ENCODE results near the gene STOM.
"Not testable (repeated sequence)": the region's sequence is repeated elsewhere in the genome, so short reads cannot be mapped to it uniquely, and the experiment has no call there.

The STOM gene

DNA sequence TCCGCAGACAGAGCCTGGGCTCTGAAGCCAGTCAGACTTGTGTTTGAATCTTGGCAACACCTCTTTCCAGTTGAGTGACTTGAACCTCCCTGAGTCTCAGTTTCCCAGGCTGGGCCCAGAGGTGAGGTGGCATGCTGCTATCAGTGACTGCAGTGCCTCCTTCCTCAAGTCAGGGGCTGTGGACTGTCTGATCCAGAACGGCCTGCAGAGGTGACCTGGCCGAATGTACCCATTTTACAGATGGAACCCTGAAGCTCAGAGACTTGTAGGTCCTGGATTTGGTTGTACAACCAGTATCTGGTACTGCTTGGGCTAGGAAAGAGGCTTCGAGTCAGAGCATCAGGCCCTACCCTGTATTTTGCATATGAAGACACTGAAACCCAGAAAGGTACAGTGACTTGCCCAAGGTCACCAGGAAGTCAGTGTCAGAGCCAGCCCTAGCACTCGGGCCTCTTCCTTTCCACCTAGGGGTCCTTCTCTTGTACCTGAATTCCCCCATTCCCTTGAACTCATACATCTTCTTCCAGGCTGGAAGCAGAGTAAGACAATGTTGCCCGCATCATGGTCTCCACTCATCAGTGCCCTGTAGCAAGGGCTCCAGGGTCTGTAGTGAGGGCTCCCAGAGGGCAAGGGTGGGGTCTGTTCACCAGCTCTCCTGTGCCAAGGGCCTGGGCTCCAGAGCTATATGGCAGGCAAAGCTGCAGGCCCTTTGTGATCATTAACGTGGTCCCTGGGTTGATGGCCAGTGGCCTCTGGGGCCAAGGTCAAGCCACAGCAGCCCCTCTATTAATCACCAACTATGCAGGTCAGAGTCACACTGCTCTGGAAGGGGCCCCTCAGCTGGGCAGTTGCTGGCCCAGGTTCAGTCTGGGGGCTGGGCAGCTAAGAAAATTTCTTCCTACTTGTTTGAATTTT is 73.6 kb downstream of the STOM start:
- H3K9me3 Mint-ChIP-seq = no peaks in the 10 kb centered on the region
- no peak overlapping the region for H3K27ac Mint-ChIP-seq
- H3K4me1 Mint-ChIP-seq = peaks cover 18% of the 10 kb centered on the region
- H3K36me3 Mint-ChIP-seq = no peaks in the 10 kb centered on the region
- H3K4me3 Mint-ChIP-seq = no peak overlapping the region
- DNase-seq (ENCODE audit: low spot score in 2 of 2) (no peak), ATAC-seq (no peak)

DNA sequence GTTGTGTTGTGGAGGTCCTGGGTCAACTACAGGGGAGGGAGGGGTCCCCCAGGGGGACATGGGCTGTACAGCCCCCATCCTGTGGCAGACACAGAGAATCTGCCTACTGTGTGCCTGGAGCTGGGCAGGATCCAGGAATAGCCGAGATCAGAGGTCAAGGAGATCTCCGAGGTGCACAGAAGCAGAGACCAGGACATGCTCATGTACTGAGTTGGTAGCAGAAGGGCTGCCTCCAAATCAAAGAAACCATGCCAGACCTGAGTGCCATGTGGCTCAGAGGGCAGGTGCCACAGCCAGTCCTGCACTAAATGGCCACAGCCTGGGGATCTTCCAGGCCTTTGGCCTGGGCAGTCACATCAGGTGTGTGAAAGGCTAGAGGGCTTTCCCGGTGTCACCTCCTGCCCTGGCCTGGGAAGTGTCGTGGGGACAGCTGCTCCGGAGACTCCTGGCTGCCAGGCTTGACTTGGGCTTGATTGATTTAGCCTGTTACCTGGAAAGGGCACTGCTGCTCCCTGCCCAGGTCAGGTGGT is 74.3 kb downstream of the STOM start:
- no peak overlapping the region for H3K4me3 Mint-ChIP-seq
- no peak for DNase-seq (ENCODE audit: low spot score in 2 of 2)
- no peak overlapping the region for H3K27ac Mint-ChIP-seq
- H3K9me3 Mint-ChIP-seq = no peaks in the 10 kb centered on the region
- peaks cover 18% of the 10 kb centered on the region for H3K4me1 Mint-ChIP-seq
- ATAC-seq = no peak
- no peaks in the 10 kb centered on the region for H3K36me3 Mint-ChIP-seq

DNA sequence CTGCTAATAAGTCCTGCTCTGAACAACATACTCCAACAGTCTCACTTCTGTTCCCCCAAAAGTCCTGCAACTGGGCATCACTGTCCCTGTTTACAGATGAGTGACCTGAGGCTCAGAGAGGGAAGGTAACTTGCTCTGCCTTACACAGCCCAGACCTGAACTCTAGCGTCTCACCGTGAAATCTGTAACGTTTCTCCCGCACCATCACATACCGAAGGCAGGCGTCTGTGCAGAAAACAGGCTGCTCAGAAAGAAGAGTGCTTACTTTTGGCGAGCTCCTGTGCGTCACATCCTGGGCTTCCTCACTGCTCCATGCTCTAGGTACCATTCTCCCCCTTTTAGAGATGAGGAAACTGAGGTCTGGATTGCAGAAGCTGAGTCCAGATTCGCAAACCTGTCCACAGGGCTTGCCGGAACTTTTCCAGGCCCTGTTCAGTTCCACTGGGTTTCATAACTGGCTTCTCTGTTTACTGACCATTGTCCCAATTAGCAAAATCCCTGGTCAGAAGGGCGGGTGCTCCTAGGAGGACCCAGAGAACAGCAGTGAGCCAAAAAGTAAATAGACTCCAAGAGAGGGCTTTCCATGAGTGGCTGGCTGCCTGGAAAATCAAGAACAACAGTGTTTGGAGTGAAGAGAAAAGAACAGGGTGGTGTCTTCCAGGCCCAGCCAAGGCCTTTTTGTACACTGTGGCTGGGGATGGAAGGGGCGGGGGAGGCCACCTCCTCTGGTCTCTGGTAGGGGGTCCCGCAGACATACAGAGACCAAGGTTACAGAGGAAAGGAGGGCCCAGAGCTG is 75.0 kb downstream of the STOM start:
- Mint-ChIP-seq H3K36me3 (no peaks in the 10 kb centered on the region), H3K9me3 (no peaks in the 10 kb centered on the region), H3K4me3 (no peak overlapping the region), H3K4me1 (peaks cover 13% of the 10 kb centered on the region), H3K27ac (no peak overlapping the region)
- no peak for ATAC-seq
- DNase-seq (ENCODE audit: low spot score in 2 of 2) = no peak

DNA sequence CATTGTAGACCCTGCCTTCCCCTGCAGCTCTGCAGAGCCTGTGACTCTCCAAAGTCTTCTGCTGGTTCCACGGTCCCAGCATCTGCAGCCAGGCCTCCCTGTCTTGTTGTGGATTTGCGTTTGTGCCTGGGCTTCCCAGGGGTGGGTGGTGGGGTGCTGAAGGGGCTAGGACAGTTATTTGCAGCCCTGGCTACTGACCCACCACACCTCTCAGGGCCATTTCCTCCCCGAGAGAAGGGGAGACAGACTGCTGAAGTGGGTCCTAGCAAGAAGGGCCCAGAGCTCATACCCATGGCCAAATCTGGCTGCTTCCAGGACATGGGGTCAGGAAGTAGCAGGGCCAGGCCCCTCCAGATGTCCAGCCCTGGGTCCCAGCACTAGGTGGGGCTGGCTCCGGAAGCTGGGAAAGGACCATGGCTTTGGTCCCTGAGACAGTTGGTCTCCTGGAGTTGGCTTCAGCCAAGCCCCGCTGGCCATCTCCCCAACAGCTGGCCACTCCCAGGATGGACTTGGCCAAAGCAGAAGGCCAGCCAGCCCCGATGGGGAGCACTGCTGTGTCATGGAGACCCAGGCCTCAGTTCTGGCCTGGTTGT is 75.8 kb downstream of the STOM start:
- no peak for ATAC-seq
- Mint-ChIP-seq H3K4me1 (peaks cover 10% of the 10 kb centered on the region), H3K4me3 (no peak overlapping the region), H3K9me3 (no peaks in the 10 kb centered on the region), H3K27ac (no peak overlapping the region), H3K36me3 (no peaks in the 10 kb centered on the region)
- DNase-seq (ENCODE audit: low spot score in 2 of 2) = no peak

DNA sequence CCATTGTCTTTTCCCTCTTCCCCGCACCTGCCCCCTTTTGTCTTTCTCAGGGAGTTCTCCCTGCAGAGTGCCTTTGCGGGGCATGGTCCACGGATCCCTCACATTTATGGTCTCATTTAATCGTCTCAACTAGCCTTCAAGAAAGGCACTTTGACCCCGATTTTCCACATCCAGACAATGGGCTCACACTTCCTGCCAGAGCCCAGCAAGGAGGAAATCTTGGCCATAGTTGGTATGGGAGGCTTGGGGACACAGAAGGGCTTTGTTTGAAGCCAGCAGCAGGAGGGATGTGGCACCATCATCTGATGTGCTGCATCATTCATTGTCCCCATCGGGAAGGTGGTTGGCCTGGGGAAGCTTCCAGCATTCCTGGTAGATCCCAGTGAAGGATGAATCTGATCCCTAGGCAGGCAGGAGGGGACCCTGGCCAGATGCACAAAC is 77.2 kb downstream of the STOM start:
- DNase-seq (ENCODE audit: low spot score in 2 of 2) (no peak), ATAC-seq (no peak)
- H3K27ac Mint-ChIP-seq = no peak overlapping the region
- no peak overlapping the region for H3K4me3 Mint-ChIP-seq
- H3K36me3 Mint-ChIP-seq = no peaks in the 10 kb centered on the region
- H3K4me1 Mint-ChIP-seq = no peaks in the 10 kb centered on the region
- no peaks in the 10 kb centered on the region for H3K9me3 Mint-ChIP-seq

DNA sequence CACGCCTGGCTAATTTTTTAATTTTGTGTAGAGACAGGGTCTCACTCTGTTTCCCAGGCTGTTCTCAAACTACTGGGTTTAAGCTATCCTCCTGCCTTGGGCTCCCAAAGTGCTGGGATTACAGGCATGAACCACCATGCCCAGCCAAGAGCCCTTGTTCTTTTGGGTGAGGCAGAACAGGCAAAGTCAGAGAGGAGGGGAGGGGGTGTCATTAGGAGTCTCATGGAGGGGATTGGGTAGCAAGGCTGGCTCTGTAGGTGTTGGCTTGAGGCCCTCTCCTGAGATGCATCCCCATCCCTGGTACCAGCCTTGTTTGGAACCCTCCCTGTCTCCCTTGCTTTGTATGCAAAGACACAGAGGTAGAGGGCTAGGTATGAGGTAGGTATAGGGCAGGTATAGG is 78.0 kb downstream of the STOM start:
- no peak for ATAC-seq
- Mint-ChIP-seq H3K27ac (no peak overlapping the region), H3K36me3 (no peaks in the 10 kb centered on the region), H3K9me3 (no peaks in the 10 kb centered on the region), H3K4me1 (no peaks in the 10 kb centered on the region), H3K4me3 (no peak overlapping the region)
- no peak for DNase-seq (ENCODE audit: low spot score in 2 of 2)

DNA sequence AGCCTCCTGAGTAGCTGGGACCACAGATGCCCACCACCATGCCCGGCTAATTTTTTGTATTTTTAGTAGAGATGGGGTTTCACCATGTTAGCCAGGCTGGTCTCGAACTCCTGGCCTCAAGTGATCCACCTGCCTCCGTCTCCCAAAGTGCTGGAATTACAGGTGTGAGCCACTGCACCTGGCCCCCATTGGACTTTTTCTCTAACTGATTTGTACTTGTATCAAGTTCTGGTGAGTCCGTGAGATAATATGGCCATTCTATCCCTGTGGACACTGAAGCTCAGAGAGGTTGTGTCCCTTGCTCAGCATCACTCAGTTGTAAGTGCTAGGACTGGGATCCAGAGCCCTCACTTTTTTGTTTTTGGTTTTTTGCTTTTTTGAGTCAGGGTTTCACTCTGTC is 78.5 kb downstream of the STOM start:
- not testable (repeated sequence) for H3K4me1 Mint-ChIP-seq; H3K27ac Mint-ChIP-seq; H3K36me3 Mint-ChIP-seq; H3K9me3 Mint-ChIP-seq; ATAC-seq; H3K4me3 Mint-ChIP-seq; DNase-seq (ENCODE audit: low spot score in 2 of 2)

GRCh38 chr9:121289772-121290370 is 80.2 kb downstream of the STOM start:
- no peak for DNase-seq (ENCODE audit: low spot score in 2 of 2)
- no peaks in the 10 kb centered on the region for H3K9me3 Mint-ChIP-seq
- no peak overlapping the region for H3K27ac Mint-ChIP-seq
- H3K4me3 Mint-ChIP-seq = no peak overlapping the region
- peaks cover 7% of the 10 kb centered on the region for H3K4me1 Mint-ChIP-seq
- ATAC-seq = no peak
- H3K36me3 Mint-ChIP-seq = no peaks in the 10 kb centered on the region

GRCh38 chr9:121289026-121289771 is 80.9 kb downstream of the STOM start:
- no peaks in the 10 kb centered on the region for H3K9me3 Mint-ChIP-seq
- ATAC-seq = no peak
- DNase-seq (ENCODE audit: low spot score in 2 of 2) = no peak
- H3K36me3 Mint-ChIP-seq = no peaks in the 10 kb centered on the region
- H3K4me3 Mint-ChIP-seq = no peak overlapping the region
- H3K27ac Mint-ChIP-seq = no peak overlapping the region
- H3K4me1 Mint-ChIP-seq = peaks cover 7% of the 10 kb centered on the region

Measured in stimulated activated effector memory CD8-positive, alpha-beta T cell treated with anti-CD3 and anti-CD28 coated beads, Interleukin-12 subunit alpha, Interleukin-12 subunit beta, amount 100 ng/mL, for 72 hours (primary cell).